Epithelial cell of proximal tubule (primary cell): ENCODE results near the gene APBB2. TPM values are rescaled to one million over a fixed set of nuclear protein-coding genes. Genes with fewer than 3 reads are reported as not detected.

Experiments
- DNase-seq: peaks from one replicate; pipeline ENCODE4 v3.0.0-alpha.2; 2011; ENCODE audit warnings: low read depth
- H3K4me3 ChIP-seq: 2 replicates; pipeline ENCODE4 v1.5.1; 2011; ENCODE audit warnings: low read depth, mild to moderate bottlenecking, low read length
- CTCF ChIP-seq: conservative IDR thresholded peaks from 2 replicates; pipeline ENCODE4 v1.5.1; 2012; ENCODE audit warnings: low read depth, mild to moderate bottlenecking, low read length
- total RNA-seq: library from RNA; depleted of rRNA; stranded (reverse); fragments of >200 nt; gene quantifications from 2 replicates; pipeline ENCODE4 v1.2.3, GENCODE V29; 2015

The APBB2 gene
- total RNA-seq, 1 donor from 2014 or later, result 27.9 TPM

GRCh38 chr4:41204400-41204978 is 9.9 kb downstream of the APBB2 start:
- TF ChIP-seq CTCF, result no peak
- DNase-seq, result no peak

GRCh38 chr4:41203841-41204240 is 10.5 kb downstream of the APBB2 start:
- no peak for DNase-seq
- TF ChIP-seq CTCF, result no peak
- no peak overlapping the region for H3K4me3 ChIP-seq

More at GRCh38 chr4:41204400-41204978, 9.9 kb downstream of the APBB2 start:
- H3K4me3 ChIP-seq, result no peak overlapping the region

- no peak for DNase-seq
- TF ChIP-seq CTCF, result no peak
- H3K4me3 ChIP-seq, result no peak overlapping the region
Observed at GRCh38 chr4:41202820-41203568, 11.3 kb downstream of the APBB2 start.

- no peak for TF ChIP-seq CTCF
- no peak for DNase-seq
- H3K4me3 ChIP-seq, result no peak overlapping the region
Observed at GRCh38 chr4:41202356-41202755, 12.0 kb downstream of the APBB2 start.

GRCh38 chr4:41200486-41201017 is 13.8 kb downstream of the APBB2 start:
- DNase-seq, result no peak
- H3K4me3 ChIP-seq, result no peak overlapping the region
- no peak for TF ChIP-seq CTCF

- DNase-seq, result no peak
- H3K4me3 ChIP-seq, result no peak overlapping the region
- no peak for TF ChIP-seq CTCF
Observed at GRCh38 chr4:41199788-41200187, 14.6 kb downstream of the APBB2 start.
